Upper lobe of right lung (tissue), 1 donor: ENCODE measurements around the gene EPB41L2. TPM values are rescaled to one million over a fixed set of nuclear protein-coding genes. Genes with fewer than 3 reads are reported as not detected.

Experiments used
- ATAC-seq: fragments of 200-7000 bp; cut with Tn5 transposase; one replicate; pipeline ENCODE4 v1.9.1; 2020; ENCODE audit warnings: mild to moderate bottlenecking, moderate library complexity
- DNase-seq: peaks from one replicate; pipeline ENCODE4 v3.0.0-alpha.2; 2020
- H3K27ac ChIP-seq: fragments of 200-600 bp; one replicate; pipeline ENCODE4 v1.8.0; 2022
- H3K27me3 ChIP-seq: fragments of 200-600 bp; one replicate; pipeline ENCODE4 v1.8.0; 2022; ENCODE audit warnings: mild to moderate bottlenecking
- H3K36me3 ChIP-seq: fragments of 200-600 bp; one replicate; pipeline ENCODE4 v1.8.0; 2022
- H3K4me1 ChIP-seq: fragments of 200-600 bp; one replicate; pipeline ENCODE4 v1.8.0; 2022
- H3K4me3 ChIP-seq: fragments of 200-600 bp; one replicate; pipeline ENCODE4 v1.8.0; 2022; ENCODE audit warnings: mild to moderate bottlenecking
- H3K9me3 ChIP-seq: fragments of 200-600 bp; one replicate; pipeline ENCODE4 v1.8.0; 2022
- intact Hi-C: fragments of 100-400 bp; cut with DNase I; formaldehyde crosslinking; loops from one replicate; pipeline ENCODE4 v1.11.0; 2022
- total RNA-seq: library from RNA; stranded (reverse); fragmentation: NEBNext Ultra II Directional; extraction: Animal tissue kit (Norgen Biotek cat#: 25700); gene quantifications from one replicate; pipeline ENCODE4 v1.2.1, GENCODE V29; 2021
- TF ChIP-seq, protein P1 (sequence below): fragments of 200-600 bp; IDR thresholded peaks from one replicate; pipeline ENCODE4 v1.8.0; 2022; ENCODE audit warnings: antibody characterized with exemption
- donor health status: DM: no; HTN: yes; CAD: no; lungs with severe emphysema.

EPB41L2 gene
- total RNA-seq, 1 donor from 2014 or later = 174 TPM

DNA sequence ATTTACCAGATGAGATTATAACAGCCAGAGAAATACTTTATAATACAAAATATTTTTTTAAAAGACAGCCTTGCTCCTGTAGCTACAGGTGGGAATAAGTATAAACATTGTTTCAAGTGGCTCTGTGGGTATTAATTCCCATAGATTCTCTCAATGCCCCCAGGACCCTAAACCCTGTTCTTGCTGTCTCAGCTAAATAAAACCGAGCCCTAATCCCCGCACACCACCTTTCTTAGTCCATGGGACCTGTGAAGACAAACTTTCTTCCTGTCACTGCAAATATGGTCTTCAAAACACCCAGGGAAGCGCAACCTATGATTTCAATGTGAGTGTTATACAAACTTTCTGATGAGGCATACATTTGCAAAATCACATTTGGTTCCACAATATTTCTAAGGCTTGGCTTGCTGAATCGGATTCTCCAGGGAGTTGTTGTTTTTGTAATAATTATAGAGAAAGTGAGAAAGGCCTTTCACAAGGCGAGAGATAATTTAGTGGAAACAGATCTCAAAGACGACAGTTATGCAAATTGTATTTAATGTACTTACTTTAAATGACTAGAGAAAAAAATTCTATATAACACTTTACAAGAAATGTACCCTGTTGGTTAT lies 224.7 kb downstream of the EPB41L2 start:
- TF ChIP-seq, protein P1, sequence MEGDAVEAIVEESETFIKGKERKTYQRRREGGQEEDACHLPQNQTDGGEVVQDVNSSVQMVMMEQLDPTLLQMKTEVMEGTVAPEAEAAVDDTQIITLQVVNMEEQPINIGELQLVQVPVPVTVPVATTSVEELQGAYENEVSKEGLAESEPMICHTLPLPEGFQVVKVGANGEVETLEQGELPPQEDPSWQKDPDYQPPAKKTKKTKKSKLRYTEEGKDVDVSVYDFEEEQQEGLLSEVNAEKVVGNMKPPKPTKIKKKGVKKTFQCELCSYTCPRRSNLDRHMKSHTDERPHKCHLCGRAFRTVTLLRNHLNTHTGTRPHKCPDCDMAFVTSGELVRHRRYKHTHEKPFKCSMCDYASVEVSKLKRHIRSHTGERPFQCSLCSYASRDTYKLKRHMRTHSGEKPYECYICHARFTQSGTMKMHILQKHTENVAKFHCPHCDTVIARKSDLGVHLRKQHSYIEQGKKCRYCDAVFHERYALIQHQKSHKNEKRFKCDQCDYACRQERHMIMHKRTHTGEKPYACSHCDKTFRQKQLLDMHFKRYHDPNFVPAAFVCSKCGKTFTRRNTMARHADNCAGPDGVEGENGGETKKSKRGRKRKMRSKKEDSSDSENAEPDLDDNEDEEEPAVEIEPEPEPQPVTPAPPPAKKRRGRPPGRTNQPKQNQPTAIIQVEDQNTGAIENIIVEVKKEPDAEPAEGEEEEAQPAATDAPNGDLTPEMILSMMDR = no peak
- Histone ChIP-seq H3K9me3 (no peaks in the 10 kb centered on the region), H3K36me3 (peaks cover 5% of the 10 kb centered on the region), H3K27me3 (no peaks in the 10 kb centered on the region), H3K4me3 (no peak overlapping the region), H3K4me1 (no peaks in the 10 kb centered on the region), H3K27ac (no peak overlapping the region)
- intact Hi-C loops = no loop called here
- ATAC-seq = no peak
- DNase-seq = no peak

DNA sequence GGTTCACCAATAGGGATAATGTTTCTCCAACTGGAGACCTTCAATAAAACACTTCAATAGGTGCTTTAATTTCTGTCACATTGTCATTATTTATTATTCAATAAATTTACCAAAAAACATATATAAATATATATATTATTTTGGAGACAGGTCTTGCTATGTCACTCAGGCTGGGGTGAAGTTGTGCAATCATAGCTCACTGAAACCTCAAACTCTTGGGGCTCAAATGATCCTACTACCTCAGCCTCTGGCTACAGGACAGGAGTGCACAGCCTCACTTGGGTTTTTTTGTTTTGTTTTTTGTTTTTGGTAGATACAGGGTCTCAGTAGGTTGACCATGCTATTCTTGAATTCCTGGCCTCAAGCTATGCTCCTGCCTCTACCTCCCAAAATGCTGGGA lies 226.0 kb downstream of the EPB41L2 start:
- intact Hi-C loops = no loop called here
- no peak overlapping the region for H3K4me3 ChIP-seq
- H3K27ac ChIP-seq = no peak overlapping the region
- no peaks in the 10 kb centered on the region for H3K27me3 ChIP-seq
- peaks cover 5% of the 10 kb centered on the region for H3K36me3 ChIP-seq
- TF ChIP-seq, protein P1 = no peak
- no peak for DNase-seq
- H3K4me1 ChIP-seq = no peaks in the 10 kb centered on the region
- no peak for ATAC-seq
- no peaks in the 10 kb centered on the region for H3K9me3 ChIP-seq

DNA sequence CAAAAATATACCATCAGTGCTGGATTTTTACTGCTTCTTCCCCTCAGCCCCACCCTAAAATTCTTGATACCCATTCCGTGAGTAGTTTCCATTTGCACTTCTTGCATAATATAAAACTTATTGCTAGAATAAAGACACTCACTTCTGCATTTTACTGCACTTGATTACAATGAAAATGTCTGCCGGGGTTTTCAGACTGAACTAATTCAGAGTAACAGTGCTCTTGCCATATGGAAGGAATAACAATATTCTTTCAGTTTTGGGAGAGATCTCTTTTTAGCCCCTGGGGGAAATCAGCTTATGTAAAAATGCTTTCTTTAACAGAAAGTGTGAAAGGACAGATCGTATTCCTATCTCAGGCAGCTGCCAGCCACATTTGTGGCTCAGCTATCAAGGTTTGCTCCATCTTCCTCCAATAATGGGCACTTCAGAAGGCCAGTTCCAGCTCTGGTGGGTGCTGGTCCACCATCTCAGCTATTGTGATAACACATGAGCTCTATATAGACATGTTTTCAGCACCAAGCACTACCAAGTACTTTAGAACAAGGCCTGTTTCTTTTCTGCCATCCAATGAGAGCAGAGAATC lies 226.9 kb downstream of the EPB41L2 start:
- TF ChIP-seq, protein P1 = no peak
- H3K4me3 ChIP-seq = no peak overlapping the region
- no peak overlapping the region for H3K27ac ChIP-seq
- DNase-seq (no peak), ATAC-seq (no peak)
- no peaks in the 10 kb centered on the region for H3K27me3 ChIP-seq
- intact Hi-C loops = no loop called here
- peaks cover 1% of the 10 kb centered on the region for H3K36me3 ChIP-seq
- no peaks in the 10 kb centered on the region for H3K9me3 ChIP-seq
- H3K4me1 ChIP-seq = no peaks in the 10 kb centered on the region

DNA sequence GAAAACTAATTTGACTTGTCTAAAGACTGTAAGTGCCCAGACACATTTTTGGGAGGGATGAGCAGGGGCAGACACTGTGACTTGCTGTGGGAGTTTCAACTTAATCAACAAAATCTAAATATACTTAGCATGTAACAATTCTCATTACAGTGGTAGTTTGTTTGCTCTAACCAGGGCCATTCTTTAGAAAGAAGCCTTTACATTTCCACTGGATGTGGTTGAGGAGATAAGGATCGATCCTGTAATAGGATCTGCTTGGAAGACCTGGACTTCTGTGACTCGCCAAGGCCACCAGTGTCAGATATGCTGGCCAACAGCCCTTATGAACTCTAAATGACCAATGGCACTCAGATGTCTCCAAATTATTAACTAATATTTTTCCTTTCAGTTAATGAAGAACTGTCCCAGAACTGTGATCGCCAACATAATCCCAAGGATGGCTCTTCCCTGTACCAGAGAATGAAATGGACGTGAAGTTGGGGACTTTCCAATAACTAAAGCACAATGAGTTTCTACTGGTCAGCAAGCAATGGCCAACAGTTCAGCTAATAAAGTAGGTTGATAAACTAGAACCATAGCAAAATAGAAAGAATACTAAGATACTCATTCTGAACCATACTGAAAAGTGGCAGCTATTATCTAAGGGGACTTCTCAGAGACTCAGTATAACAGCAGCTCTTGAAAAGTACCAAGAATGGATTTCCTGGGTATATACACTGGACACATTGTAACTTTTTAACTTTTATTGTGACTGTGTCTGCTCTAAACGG lies 228.4 kb downstream of the EPB41L2 start:
- intact Hi-C loops = no loop called here
- no peak for ATAC-seq
- H3K9me3 ChIP-seq = no peaks in the 10 kb centered on the region

DNA sequence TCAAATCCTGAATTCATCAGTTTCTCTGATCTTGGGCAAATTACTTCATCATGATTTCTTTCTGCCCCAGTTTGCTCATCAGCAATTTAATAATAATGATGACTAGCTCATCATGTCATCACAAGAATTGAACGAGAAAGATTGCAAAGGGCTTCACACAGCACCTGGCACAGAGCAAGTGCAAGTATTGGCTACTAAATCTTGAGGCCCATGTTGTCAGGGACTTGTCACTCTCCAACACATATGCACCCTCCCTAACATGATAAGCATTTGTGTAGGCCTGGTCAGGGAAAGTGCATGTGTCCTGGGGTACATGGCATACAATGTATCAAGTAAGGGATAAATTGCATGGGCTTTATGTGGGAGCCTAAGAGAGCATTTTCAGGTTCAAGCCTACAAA lies 229.5 kb downstream of the EPB41L2 start:
- no peak overlapping the region for H3K4me3 ChIP-seq
- intact Hi-C loops = no loop called here
- no peak for ATAC-seq
- H3K9me3 ChIP-seq = no peaks in the 10 kb centered on the region
- no peak overlapping the region for H3K27ac ChIP-seq
- no peaks in the 10 kb centered on the region for H3K27me3 ChIP-seq
- no peak for DNase-seq
- TF ChIP-seq, protein P1 = no peak
- H3K4me1 ChIP-seq = no peaks in the 10 kb centered on the region
- H3K36me3 ChIP-seq = no peaks in the 10 kb centered on the region

More for the DNA sequence above, 228.4 kb downstream of the EPB41L2 start:
- no peaks in the 10 kb centered on the region for H3K36me3 ChIP-seq
- no peaks in the 10 kb centered on the region for H3K4me1 ChIP-seq
- DNase-seq = no peak
- H3K27me3 ChIP-seq = no peaks in the 10 kb centered on the region
- no peak overlapping the region for H3K4me3 ChIP-seq
- TF ChIP-seq, protein P1 = no peak
- H3K27ac ChIP-seq = no peak overlapping the region
